Activated CD4-positive, alpha-beta T cell treated with anti-CD3 and anti-CD28 coated beads, Interleukin-2, amount 50 U/mL, for 1 hour (primary cell): Measurements from ENCODE around the gene CWC15.

Source experiments
- DNase-seq: peaks from one replicate; pipeline ENCODE4 v3.0.0-alpha.2; 2020

Gene CWC15

DNA sequence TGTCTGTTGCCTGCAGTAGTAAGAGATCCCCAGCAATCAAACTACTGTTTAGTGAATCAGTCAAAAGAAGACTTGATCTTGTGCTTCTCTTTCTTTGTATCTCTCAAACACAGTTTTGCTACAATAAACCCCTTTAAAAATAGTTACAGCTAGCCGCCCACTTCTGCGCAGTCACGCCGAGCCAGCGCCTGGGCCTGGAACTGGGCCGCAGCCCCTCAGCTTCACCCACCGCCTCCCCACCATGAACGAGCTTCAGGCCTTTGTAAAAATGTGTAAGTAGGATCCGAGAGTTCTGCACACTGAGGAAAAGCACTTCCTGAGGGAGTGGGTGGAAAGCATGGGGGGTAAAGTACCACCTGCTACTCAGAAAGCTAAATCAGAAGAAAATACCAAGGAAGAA, 60.5 kb downstream of the CWC15 start:
- DNase-seq: no peak
